ENCODE measurements around the gene RBFOX2. TPM values are rescaled to one million over a fixed set of nuclear protein-coding genes. Genes with fewer than 3 reads are reported as not detected.

The RBFOX2 gene
- total and polyA plus RNA-seq, 12 donors: 15.7 to 86.6 (median 69.8) TPM

DNA sequence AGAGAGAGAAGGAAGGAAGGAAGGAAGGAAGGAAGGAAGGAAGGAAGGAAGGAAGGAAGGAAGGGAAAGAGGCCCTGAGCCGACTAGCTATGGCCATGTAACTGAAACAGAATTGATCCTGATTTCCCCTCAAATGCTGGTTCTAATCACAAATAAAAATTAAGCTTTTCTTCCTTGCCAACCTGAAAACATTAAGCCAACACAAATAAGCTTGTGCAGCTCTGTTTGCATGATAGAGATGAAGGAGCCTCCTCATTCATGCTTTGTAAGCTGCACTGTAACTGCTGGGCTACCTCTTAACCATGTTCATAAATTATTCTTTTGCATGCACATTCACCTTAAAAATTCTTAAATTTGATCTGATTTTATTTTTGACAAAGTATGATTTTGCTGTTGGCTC is 338.6 kb downstream of the RBFOX2 start:
- no peak overlapping the region for H3K27ac ChIP-seq
- intact Hi-C loops (cut with DNase I): no loop called here
- TF ChIP-seq POLR2A (IDR thresholded peaks at IDR 0.05) (no peak), CTCF (IDR thresholded peaks at IDR 0.05) (no peak)
- no peak overlapping the region for H3K4me3 ChIP-seq
- no peaks in the 10 kb centered on the region for H3K27me3 ChIP-seq
- H3K36me3 ChIP-seq (replicated peaks in 1 of 2): no peaks in the 10 kb centered on the region
- no peak for DNase-seq
- 46 to 63% (median 53%) methylated on average over 1 of the region's 1 CpG for WGBS, 4 donors
- H3K9me3 ChIP-seq (replicated peaks in 1 of 3): no peaks in the 10 kb centered on the region
- no peaks in the 10 kb centered on the region for H3K4me1 ChIP-seq (replicated peaks in 1 of 2)

- intact Hi-C loops (cut with DNase I): no loop called here
- H3K4me3 ChIP-seq: no peak overlapping the region
- 78 to 87% (median 83%) methylated on average over 10 of the region's 10 CpGs for WGBS, 4 donors
- H3K4me1 ChIP-seq (replicated peaks in 1 of 2): no peaks in the 10 kb centered on the region
- no peak overlapping the region for H3K27ac ChIP-seq
- H3K36me3 ChIP-seq (replicated peaks in 1 of 2): no peaks in the 10 kb centered on the region
- no peak for DNase-seq
- TF ChIP-seq CTCF (IDR thresholded peaks at IDR 0.05): no peak
- H3K27me3 ChIP-seq: no peaks in the 10 kb centered on the region
- no peaks in the 10 kb centered on the region for H3K9me3 ChIP-seq (replicated peaks in 1 of 3)
Measured at GRCh38 chr22:35688913-35689675, 339.5 kb downstream of the RBFOX2 start.

Other genes starting within 250 kb of the RBFOX2 start
- 100 to 1,000 TPM in 1 of 9 donors, 10 to 100 TPM in 7, 1 to 10 TPM in 1; 8.9 to 123 (median 31.4) TPM for gene APOL3, start 131.9 kb upstream of the RBFOX2 start, total RNA-seq
- gene APOL3, start 131.9 kb upstream of the RBFOX2 start, polyA plus RNA-seq: 10 to 100 TPM; 21.7 to 28.5 (median 22.1) TPM
- 10 to 100 TPM in 1 of 9 donors, 1 to 10 TPM in 7, not detected in 1; 1.2 to 10.0 (median 3.9) TPM for gene APOL4, start 173.0 kb upstream of the RBFOX2 start, total RNA-seq
- 1 to 10 TPM; 2.1 to 3.6 (median 3.4) TPM for gene APOL4, start 173.0 kb upstream of the RBFOX2 start, polyA plus RNA-seq
- gene APOL2, start 210.7 kb upstream of the RBFOX2 start, total RNA-seq: 10 to 100 TPM; 16.1 to 49.3 (median 39.5) TPM
- gene APOL2, start 210.7 kb upstream of the RBFOX2 start, polyA plus RNA-seq: 10 to 100 TPM; 36.7 to 73.8 (median 49.2) TPM
- 10 to 100 TPM in 8 of 9 donors, 1 to 10 TPM in 1; 2.1 to 39.0 (median 30.3) TPM for gene APOL1, start 224.3 kb upstream of the RBFOX2 start, total RNA-seq
- 10 to 100 TPM; 19.9 to 21.2 (median 20.2) TPM for gene APOL1, start 224.3 kb upstream of the RBFOX2 start, polyA plus RNA-seq

All from adrenal gland (tissue), 12 donors.